ENCODE measurements around the gene RAB14.

DNA sequence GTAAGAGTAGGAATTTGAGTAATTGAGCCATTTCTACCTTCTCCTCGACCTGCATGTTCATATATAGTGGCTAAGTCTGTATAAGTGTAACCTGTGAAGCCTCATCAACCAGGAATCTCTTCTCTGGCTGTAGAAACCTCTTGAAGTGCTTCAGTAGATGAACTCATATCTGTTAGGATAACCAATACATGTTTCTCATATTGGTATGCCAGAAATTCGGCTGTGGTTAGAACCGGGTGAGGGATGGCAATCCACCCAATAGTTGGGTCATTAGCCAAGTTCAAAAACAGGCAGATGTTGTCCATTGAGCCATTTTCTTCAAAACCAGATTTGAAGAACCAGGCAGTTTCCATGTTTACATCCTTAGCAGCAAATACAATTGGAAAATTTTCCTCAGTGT, 37.4 kb upstream of the RAB14 start:
- TF ChIP-seq, protein P1, sequence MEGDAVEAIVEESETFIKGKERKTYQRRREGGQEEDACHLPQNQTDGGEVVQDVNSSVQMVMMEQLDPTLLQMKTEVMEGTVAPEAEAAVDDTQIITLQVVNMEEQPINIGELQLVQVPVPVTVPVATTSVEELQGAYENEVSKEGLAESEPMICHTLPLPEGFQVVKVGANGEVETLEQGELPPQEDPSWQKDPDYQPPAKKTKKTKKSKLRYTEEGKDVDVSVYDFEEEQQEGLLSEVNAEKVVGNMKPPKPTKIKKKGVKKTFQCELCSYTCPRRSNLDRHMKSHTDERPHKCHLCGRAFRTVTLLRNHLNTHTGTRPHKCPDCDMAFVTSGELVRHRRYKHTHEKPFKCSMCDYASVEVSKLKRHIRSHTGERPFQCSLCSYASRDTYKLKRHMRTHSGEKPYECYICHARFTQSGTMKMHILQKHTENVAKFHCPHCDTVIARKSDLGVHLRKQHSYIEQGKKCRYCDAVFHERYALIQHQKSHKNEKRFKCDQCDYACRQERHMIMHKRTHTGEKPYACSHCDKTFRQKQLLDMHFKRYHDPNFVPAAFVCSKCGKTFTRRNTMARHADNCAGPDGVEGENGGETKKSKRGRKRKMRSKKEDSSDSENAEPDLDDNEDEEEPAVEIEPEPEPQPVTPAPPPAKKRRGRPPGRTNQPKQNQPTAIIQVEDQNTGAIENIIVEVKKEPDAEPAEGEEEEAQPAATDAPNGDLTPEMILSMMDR (IDR thresholded peaks at IDR 0.05), result no peak
- no peak for TF ChIP-seq POLR2AphosphoS5 (IDR thresholded peaks at IDR 0.05)
- no peak for TF ChIP-seq POLR2A (IDR thresholded peaks at IDR 0.05)
